SK-N-SH treated with all-trans-retinoic acid at 6 μM for 48 hours (cell line): ENCODE results near the gene DNAL4.

Experiments
- ATAC-seq: fragments of 200-7000 bp; cut with Tn5 transposase; 3 replicates; pipeline ENCODE4 v1.9.1; 2020; ENCODE audit warnings: mild to moderate bottlenecking, moderate library complexity
- ARNTL ChIP-seq: fragments of 450-650 bp; formaldehyde crosslinking; IDR thresholded peaks from 2 replicates; pipeline ENCODE4 v1.5.0; 2020; ENCODE audit warnings: low read depth, mild to moderate bottlenecking, moderate library complexity, borderline replicate concordance
- BACH2 ChIP-seq: fragments of 250-450 bp; sonication (Bioruptor Pico); IDR thresholded peaks from 2 replicates; pipeline ENCODE4 v1.9.0; 2021; ENCODE audit warnings: mild to moderate bottlenecking, borderline replicate concordance
- CSDC2 ChIP-seq: fragments of 250-450 bp; sonication (Bioruptor Pico); IDR thresholded peaks from 2 replicates; pipeline ENCODE4 v1.5.0; 2020; ENCODE audit warnings: mild to moderate bottlenecking, moderate library complexity
- ESRRG ChIP-seq: fragments of 250-450 bp; sonication (Bioruptor Pico); IDR thresholded peaks from 2 replicates; pipeline ENCODE4 v1.6.1; 2021; ENCODE audit warnings: mild to moderate bottlenecking
- GLIS3 ChIP-seq: fragments of 250-450 bp; sonication (Bioruptor Pico); IDR thresholded peaks from 2 replicates; pipeline ENCODE4 v1.5.0; 2020; ENCODE audit warnings: mild to moderate bottlenecking, moderate library complexity
- ISL1 ChIP-seq: fragments of 250-450 bp; sonication (Bioruptor Pico); IDR thresholded peaks from 2 replicates; pipeline ENCODE4 v2.1.2; 2022; ENCODE audit warnings: mild to moderate bottlenecking, moderate library complexity
- OSR1 ChIP-seq: fragments of 250-450 bp; sonication (Bioruptor Pico); IDR thresholded peaks from 2 replicates; pipeline ENCODE4 v1.8.0; 2022; ENCODE audit warnings: moderate library complexity, mild to moderate bottlenecking, inconsistent platforms
- PPARA ChIP-seq: fragments of 250-450 bp; sonication (Bioruptor Pico); IDR thresholded peaks from 2 replicates; pipeline ENCODE4 v1.5.0; 2020; ENCODE audit warnings: mild to moderate bottlenecking, borderline replicate concordance
- RARB ChIP-seq: fragments of 250-450 bp; sonication (Bioruptor Pico); IDR thresholded peaks from 2 replicates; pipeline ENCODE4 v1.8.0; 2021; ENCODE audit warnings: mild to moderate bottlenecking, moderate library complexity
- SNAI2 ChIP-seq: fragments of 250-450 bp; sonication (Bioruptor Pico); IDR thresholded peaks from 2 replicates; pipeline ENCODE4 v1.5.0; 2020; ENCODE audit warnings: mild to moderate bottlenecking, moderate library complexity
- TCF4 ChIP-seq: fragments of 250-450 bp; sonication (Bioruptor Pico); IDR thresholded peaks from 2 replicates; pipeline ENCODE4 v1.8.0; 2021; ENCODE audit warnings: mild to moderate bottlenecking, moderate library complexity, borderline replicate concordance
- TOX ChIP-seq: fragments of 250-450 bp; sonication (Bioruptor Pico); IDR thresholded peaks from 2 replicates; pipeline ENCODE4 v1.8.0; 2021; ENCODE audit warnings: mild to moderate bottlenecking, moderate library complexity, borderline replicate concordance
- ZFP3 ChIP-seq: fragments of 250-450 bp; sonication (Bioruptor Pico); IDR thresholded peaks from 2 replicates; pipeline ENCODE4 v1.5.0; 2020; ENCODE audit warnings: mild to moderate bottlenecking, moderate library complexity
- ZFP30 ChIP-seq: fragments of 450-650 bp; formaldehyde crosslinking; IDR thresholded peaks from 2 replicates; pipeline ENCODE4 v1.5.0; 2022; ENCODE audit warnings: mild to moderate bottlenecking, moderate library complexity
- ZNF70 ChIP-seq: fragments of 450-650 bp; formaldehyde crosslinking; IDR thresholded peaks from 2 replicates; pipeline ENCODE4 v1.5.0; 2020; ENCODE audit warnings: mild to moderate bottlenecking, moderate library complexity
- ZNF8 ChIP-seq: fragments of 450-650 bp; formaldehyde crosslinking; IDR thresholded peaks from 2 replicates; pipeline ENCODE4 v1.5.0; 2020; ENCODE audit warnings: mild to moderate bottlenecking, moderate library complexity
- TF ChIP-seq, protein P1 (sequence below): fragments of 250-450 bp; sonication (Bioruptor Pico); IDR thresholded peaks from 2 replicates; pipeline ENCODE4 v1.5.0; 2020; ENCODE audit warnings: mild to moderate bottlenecking, moderate library complexity
- TF ChIP-seq, protein P2 (sequence below): fragments of 250-450 bp; sonication (Bioruptor Pico); IDR thresholded peaks from 2 replicates; pipeline ENCODE4 v1.8.0; 2021; ENCODE audit warnings: low read depth, mild to moderate bottlenecking, moderate library complexity, borderline replicate concordance
- TF ChIP-seq, protein P3 (sequence below): fragments of 250-450 bp; sonication (Bioruptor Pico); IDR thresholded peaks from 2 replicates; pipeline ENCODE4 v1.5.1; 2021; ENCODE audit warnings: mild to moderate bottlenecking, moderate library complexity
- TF ChIP-seq, protein P4 (sequence below): fragments of 250-450 bp; sonication (Bioruptor Pico); IDR thresholded peaks from 2 replicates; pipeline ENCODE4 v1.5.1; 2020; ENCODE audit warnings: low read depth, mild to moderate bottlenecking, moderate library complexity

DNAL4 gene

DNA sequence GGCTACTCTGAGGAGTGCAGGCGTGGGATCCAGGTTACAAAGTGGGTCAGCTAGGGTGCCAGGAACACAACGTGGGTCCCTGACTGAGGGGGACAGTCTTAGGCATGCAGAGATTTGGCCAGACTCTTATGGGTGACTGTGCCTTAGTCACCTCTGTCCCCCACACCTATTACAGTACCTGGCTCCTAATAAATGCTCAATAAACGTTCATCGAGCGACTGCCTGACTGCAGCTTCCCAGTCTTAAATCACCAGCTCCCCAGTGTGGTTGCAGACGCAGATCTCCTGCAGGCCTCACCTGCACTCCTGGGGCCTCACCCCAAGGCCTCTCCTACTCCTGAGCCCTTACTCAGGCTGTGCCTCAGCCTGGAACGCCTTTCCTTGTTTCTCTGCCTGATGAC is 34.9 kb downstream of the DNAL4 start:
- no peak for ATAC-seq
- TF ChIP-seq PPARA (no peak), CSDC2 (CRISPR knock-in tag) (no peak), RARB (CRISPR knock-in tag) (no peak), ZFP30 (CRISPR knock-in tag) (no peak), SNAI2 (CRISPR knock-in tag) (no peak), ZFP3 (CRISPR knock-in tag) (no peak), ISL1 (CRISPR knock-in tag) (no peak), OSR1 (no peak), TOX (CRISPR knock-in tag) (no peak), GLIS3 (CRISPR knock-in tag) (no peak)
- TF ChIP-seq, protein P1, sequence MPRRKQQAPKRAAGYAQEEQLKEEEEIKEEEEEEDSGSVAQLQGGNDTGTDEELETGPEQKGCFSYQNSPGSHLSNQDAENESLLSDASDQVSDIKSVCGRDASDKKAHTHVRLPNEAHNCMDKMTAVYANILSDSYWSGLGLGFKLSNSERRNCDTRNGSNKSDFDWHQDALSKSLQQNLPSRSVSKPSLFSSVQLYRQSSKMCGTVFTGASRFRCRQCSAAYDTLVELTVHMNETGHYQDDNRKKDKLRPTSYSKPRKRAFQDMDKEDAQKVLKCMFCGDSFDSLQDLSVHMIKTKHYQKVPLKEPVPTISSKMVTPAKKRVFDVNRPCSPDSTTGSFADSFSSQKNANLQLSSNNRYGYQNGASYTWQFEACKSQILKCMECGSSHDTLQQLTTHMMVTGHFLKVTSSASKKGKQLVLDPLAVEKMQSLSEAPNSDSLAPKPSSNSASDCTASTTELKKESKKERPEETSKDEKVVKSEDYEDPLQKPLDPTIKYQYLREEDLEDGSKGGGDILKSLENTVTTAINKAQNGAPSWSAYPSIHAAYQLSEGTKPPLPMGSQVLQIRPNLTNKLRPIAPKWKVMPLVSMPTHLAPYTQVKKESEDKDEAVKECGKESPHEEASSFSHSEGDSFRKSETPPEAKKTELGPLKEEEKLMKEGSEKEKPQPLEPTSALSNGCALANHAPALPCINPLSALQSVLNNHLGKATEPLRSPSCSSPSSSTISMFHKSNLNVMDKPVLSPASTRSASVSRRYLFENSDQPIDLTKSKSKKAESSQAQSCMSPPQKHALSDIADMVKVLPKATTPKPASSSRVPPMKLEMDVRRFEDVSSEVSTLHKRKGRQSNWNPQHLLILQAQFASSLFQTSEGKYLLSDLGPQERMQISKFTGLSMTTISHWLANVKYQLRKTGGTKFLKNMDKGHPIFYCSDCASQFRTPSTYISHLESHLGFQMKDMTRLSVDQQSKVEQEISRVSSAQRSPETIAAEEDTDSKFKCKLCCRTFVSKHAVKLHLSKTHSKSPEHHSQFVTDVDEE (CRISPR knock-in tag) = no peak
- TF ChIP-seq, protein P2, sequence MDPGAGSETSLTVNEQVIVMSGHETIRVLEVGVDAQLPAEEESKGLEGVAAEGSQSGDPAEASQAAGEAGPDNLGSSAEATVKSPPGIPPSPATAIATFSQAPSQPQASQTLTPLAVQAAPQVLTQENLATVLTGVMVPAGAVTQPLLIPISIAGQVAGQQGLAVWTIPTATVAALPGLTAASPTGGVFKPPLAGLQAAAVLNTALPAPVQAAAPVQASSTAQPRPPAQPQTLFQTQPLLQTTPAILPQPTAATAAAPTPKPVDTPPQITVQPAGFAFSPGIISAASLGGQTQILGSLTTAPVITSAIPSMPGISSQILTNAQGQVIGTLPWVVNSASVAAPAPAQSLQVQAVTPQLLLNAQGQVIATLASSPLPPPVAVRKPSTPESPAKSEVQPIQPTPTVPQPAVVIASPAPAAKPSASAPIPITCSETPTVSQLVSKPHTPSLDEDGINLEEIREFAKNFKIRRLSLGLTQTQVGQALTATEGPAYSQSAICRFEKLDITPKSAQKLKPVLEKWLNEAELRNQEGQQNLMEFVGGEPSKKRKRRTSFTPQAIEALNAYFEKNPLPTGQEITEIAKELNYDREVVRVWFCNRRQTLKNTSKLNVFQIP (CRISPR knock-in tag) = no peak

DNA sequence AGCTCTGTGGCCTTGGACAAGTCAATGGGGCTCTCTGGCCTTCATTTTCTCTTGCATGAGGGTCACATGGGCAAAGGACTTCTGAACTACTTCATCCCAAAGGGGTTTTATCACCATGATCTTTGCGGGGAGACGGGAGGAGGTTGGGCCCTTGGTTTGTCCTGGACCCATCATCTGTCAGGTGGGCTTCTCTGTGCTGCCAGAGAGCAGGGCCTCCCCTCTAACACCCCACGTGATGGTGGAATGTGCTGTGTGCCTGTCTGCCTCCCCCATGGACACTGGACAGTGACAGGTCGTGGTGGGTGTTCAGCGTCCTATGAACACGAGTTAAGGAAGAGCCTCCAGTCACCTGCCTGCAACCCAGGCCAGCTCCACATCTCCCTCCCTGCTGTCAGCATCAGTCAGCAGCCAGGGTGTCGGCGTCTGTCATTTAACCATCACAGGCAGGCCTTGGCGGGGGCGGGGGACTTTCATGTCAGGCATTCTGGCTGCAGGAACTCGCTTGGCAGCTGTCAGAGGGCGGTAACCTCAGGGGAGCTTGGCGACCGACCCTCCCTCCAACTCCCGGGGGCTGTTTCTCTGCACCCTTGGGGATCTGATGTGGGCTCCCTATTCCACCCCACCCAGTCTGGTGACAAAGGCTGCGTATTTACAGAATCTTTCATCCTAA is 35.5 kb downstream of the DNAL4 start:
- ATAC-seq = no peak
- TF ChIP-seq RARB (CRISPR knock-in tag) = no peak
- TF ChIP-seq, protein P3, sequence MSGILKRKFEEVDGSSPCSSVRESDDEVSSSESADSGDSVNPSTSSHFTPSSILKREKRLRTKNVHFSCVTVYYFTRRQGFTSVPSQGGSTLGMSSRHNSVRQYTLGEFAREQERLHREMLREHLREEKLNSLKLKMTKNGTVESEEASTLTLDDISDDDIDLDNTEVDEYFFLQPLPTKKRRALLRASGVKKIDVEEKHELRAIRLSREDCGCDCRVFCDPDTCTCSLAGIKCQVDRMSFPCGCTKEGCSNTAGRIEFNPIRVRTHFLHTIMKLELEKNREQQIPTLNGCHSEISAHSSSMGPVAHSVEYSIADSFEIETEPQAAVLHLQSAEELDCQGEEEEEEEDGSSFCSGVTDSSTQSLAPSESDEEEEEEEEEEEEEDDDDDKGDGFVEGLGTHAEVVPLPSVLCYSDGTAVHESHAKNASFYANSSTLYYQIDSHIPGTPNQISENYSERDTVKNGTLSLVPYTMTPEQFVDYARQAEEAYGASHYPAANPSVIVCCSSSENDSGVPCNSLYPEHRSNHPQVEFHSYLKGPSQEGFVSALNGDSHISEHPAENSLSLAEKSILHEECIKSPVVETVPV (CRISPR knock-in tag) = no peak
- TF ChIP-seq, protein P4, sequence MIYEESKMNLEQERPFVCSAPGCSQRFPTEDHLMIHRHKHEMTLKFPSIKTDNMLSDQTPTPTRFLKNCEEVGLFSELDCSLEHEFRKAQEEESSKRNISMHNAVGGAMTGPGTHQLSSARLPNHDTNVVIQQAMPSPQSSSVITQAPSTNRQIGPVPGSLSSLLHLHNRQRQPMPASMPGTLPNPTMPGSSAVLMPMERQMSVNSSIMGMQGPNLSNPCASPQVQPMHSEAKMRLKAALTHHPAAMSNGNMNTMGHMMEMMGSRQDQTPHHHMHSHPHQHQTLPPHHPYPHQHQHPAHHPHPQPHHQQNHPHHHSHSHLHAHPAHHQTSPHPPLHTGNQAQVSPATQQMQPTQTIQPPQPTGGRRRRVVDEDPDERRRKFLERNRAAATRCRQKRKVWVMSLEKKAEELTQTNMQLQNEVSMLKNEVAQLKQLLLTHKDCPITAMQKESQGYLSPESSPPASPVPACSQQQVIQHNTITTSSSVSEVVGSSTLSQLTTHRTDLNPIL (CRISPR knock-in tag) = no peak
- no peak for TF ChIP-seq ZFP3 (CRISPR knock-in tag)
- TF ChIP-seq ARNTL (CRISPR knock-in tag) = no peak
- TF ChIP-seq ISL1 (CRISPR knock-in tag) = no peak
- TF ChIP-seq, protein P1 (CRISPR knock-in tag) = no peak
- no peak for TF ChIP-seq OSR1
- TF ChIP-seq GLIS3 (CRISPR knock-in tag) = no peak
- TF ChIP-seq TCF4 (CRISPR knock-in tag) = no peak

DNA sequence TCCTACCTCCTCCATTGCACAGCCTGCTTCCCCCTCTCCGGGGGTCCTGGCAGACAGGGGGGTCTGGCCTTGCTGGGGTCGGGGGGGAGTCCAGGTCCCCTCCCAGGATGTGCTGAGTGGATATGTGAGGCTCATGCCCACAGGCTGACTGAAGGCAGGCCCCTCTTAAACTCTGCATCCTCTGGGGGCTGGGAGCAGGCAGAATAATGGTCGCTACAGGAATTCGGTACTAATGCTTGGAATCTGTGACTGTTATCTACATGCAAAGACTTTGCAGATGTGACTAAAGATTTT is 36.5 kb downstream of the DNAL4 start:
- ATAC-seq = no peak

More for the DNA sequence above, 36.5 kb downstream of the DNAL4 start:
- TF ChIP-seq, protein P1 (CRISPR knock-in tag) = no peak
- TF ChIP-seq ZNF70 (CRISPR knock-in tag) = no peak
- TF ChIP-seq, protein P3 (CRISPR knock-in tag) = no peak
- no peak for TF ChIP-seq TOX (CRISPR knock-in tag)
- no peak for TF ChIP-seq RARB (CRISPR knock-in tag)
- TF ChIP-seq PPARA = no peak
- no peak for TF ChIP-seq ZFP3 (CRISPR knock-in tag)
- TF ChIP-seq CSDC2 (CRISPR knock-in tag) = no peak
- no peak for TF ChIP-seq ESRRG (CRISPR knock-in tag)
- no peak for TF ChIP-seq SNAI2 (CRISPR knock-in tag)
- TF ChIP-seq ISL1 (CRISPR knock-in tag) = no peak
- no peak for TF ChIP-seq BACH2 (CRISPR knock-in tag)
- TF ChIP-seq, protein P4 (CRISPR knock-in tag) = no peak
- TF ChIP-seq ZNF8 = no peak
- TF ChIP-seq ARNTL (CRISPR knock-in tag) = no peak
